Measurements from ENCODE around the gene ZBTB21.

ZBTB21 gene

DNA sequence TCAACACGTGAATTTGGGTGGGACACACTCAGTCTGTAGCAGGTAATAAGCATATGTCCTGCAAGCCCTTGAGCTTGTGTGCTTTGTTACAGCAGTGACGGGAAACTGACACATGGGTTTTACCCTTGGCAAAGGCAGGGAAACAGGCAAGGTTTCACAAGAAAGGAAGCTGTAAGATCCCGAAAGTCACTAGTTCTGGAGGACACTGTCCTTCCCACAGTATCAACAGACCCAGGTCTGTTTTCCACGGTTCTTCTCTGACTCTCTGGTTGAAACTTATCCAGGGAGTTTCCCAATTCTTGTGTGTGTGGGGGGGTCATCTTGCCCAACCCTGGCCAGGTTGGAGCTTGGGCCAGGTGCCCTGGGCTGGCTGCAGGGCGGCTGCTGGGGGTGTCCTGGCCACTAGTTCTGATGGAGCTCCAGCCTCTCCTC is 29.3 kb upstream of the ZBTB21 start:
- no peak for DNase-seq

GRCh38 chr21:42038826-42039425 is 28.8 kb upstream of the ZBTB21 start:
- no peak for DNase-seq

DNA sequence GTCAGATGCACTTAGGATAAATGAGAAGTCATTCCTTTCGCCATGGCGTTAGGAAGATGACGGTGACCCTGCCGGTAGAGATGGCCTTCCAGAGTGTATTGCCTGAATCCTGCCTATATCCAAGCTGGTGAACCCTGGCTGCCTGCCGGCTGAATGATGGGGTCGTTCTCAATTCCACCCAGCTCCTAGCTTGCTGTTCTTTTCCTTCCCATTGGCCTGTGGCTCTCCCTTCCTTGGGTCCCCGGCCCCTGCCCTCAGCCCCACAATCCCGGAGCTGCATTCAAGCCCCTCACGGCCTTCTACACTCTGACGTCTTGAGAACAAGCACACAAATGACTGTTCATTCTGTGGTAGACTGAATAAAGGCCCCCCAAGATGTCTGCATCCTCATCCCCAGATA is 28.2 kb upstream of the ZBTB21 start:
- DNase-seq = no peak

- DNase-seq = no peak
Measured at GRCh38 chr21:42037943-42038342, 27.8 kb upstream of the ZBTB21 start.

DNA sequence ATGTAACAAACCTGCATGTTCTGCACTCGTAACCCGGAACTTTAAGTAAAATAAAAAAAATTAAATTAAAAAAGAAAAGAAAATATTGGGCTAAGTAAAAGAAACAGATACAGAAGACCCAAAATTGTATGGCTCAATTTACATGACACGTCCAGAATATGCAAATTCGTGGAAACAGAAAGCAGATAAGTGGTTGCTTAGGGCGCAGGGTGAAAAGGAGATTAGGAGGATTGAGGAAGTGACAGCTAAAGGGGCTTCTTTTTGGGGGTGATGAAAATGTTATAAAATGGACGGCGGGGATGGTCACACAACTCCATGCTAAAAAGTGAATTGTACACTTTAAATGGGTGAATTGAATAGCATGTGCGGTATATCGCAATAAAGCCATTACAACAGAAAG is 27.4 kb upstream of the ZBTB21 start:
- DNase-seq = no peak

DNA sequence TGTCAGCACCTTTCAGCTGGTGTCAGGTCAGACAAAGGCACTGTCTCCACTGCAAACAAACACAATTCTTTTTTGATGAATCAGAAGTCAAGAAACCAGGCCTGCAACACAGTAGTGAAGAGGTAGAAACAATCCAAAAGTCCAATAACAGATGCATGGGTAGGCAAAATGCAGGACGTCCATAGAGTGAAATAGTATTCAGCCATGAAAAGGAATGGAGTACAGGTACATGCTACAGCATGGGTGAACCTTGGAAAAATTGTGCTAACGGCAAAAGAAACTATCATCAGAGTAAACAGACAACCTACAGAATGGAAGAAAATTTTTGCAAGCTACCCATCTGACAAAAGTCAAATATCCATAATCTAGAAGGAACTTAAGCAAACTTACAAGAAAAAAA is 26.2 kb upstream of the ZBTB21 start:
- no peak for DNase-seq

DNA sequence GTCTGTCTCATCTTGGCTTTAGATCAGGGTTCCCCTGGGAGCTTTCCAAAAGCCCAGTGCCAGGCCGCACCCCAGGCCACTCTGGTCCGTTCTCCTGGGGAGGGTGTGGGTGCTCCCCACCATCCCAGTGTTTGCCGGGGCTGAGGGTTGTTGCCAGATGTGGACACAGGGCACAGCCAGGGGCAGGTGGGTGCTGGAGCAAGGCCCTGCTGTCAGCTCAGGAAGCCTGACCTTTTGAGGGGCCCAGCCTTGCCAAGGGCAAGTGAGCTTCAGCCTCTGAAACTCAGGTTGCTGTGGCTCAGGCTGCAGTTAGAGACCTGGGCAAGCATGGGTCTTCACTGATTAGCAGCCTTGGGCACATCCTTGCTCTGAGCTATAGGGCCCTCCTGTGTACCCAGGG is 22.8 kb upstream of the ZBTB21 start:
- DNase-seq = no peak

GRCh38 chr21:42032266-42032665 is 22.1 kb upstream of the ZBTB21 start:
- no peak for DNase-seq

GRCh38 chr21:42031816-42032215 is 21.7 kb upstream of the ZBTB21 start:
- DNase-seq = no peak

GRCh38 chr21:42031241-42031640 is 21.1 kb upstream of the ZBTB21 start:
- no peak for DNase-seq

DNA sequence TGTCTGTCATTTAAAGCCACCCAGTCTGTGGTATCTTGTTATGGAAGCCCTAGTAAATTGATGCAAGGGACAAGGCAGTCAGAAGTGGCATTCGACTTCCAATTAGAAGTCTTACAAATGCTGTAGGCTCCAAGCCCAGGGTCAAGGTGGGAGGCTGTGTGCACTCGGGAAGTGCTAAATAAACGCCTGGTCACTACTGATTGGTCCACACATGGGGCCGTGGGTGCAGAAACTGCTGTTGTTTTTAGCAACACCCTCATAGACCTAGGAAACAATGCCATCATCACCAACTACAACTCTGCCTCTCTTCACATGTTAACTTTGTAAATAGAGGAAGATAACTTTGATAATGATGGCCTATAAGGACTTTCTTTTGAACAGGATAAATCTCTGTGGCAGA is 20.2 kb upstream of the ZBTB21 start:
- DNase-seq = no peak

GRCh38 chr21:42028766-42029425 is 18.7 kb upstream of the ZBTB21 start:
- no peak for DNase-seq

- no peak for DNase-seq
Measured at GRCh38 chr21:42027822-42028765, 17.9 kb upstream of the ZBTB21 start.

DNA sequence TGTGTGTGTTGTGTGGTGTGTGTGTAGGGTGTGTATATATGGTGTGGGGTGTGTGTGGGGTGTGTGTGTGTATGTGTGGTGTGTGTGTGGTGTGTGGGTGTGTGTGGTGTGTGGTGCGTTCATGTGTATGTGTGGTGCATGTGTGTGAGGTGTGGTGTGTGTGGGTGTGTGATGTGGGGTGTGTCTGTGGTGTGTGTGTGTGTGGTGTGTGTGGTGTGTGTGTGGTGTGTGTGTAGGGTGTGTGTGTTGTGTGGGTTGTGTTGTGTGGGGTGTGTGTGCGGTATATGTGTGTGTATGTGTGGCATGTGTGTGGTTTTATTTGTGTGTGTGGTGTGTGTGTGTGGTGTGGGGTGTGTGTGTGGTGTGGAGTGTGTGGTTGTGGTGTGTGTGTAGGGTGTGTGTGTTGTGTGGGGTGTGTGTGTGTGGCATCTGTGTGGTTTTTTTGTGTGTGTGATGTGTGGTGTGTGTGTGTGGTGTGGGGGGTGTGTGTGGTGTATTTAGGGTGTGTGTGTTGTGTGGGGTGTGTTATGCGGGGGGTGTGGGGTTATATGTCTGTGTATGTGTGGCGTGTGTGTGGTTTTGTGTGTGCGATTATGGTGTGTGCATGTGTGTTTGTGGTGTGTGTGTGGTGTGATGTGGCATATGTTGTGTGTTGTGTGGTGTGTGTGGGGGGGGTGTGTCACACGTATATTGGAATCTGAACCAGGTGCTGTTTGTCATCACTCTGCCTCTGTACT is 17.1 kb upstream of the ZBTB21 start:
- no peak for DNase-seq

DNA sequence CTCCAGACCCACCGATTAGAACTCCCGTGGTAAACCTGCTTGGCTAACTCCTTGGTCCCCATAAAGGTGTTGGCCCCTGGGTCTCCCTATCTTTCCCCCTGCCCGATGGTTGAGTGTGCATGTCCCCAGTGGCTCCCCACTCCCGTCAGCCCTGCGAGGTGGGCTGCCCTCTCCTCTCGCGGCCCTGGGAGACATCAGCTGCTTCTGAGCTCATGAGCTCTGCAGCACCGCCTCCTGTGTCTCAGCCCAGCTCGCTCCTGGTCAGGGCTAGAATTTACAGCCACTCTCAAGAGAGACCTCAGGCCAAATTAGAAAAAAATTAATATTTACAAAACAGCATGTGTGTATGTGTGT is 15.9 kb upstream of the ZBTB21 start:
- DNase-seq = no peak

GRCh38 chr21:42025376-42026081 is 15.4 kb upstream of the ZBTB21 start:
- DNase-seq = no peak

DNA sequence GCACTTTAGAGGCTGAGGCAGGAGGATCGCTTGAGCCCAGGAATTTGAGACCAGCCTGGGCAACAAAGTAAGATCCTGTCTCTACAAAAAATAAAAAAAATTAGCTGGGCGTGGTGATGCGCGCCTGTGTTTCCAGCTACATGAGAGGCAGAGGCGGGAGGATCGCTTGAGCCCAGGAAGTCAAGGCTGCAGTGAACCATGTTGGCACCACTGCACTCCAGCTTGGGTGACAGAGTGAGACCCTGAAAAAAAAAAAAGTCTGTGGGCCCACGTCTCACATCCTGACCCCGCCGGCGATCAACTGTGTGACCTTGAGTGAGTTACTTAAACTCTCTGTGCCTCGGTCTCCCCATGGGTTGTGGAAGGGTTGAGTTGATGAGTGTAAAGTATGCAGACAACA is 12.7 kb upstream of the ZBTB21 start:
- DNase-seq = no peak

DNA sequence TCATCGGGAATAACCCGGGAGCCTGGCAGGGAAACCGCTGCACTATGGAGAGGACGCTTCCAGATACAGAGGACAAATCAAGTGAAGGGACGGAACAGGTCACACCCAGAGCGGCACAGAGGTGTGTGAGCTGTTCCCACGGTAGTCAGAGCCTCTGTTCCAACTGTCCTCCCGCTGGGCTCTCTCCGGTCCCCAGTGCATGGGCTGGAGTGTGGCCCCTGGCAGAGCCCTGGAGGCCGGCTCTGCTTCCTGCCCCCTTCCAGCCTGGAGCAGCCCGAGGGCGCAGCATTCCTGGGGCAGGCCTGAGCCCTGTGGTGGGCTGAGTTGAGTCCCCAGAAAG is 11.9 kb upstream of the ZBTB21 start:
- no peak for DNase-seq

DNA sequence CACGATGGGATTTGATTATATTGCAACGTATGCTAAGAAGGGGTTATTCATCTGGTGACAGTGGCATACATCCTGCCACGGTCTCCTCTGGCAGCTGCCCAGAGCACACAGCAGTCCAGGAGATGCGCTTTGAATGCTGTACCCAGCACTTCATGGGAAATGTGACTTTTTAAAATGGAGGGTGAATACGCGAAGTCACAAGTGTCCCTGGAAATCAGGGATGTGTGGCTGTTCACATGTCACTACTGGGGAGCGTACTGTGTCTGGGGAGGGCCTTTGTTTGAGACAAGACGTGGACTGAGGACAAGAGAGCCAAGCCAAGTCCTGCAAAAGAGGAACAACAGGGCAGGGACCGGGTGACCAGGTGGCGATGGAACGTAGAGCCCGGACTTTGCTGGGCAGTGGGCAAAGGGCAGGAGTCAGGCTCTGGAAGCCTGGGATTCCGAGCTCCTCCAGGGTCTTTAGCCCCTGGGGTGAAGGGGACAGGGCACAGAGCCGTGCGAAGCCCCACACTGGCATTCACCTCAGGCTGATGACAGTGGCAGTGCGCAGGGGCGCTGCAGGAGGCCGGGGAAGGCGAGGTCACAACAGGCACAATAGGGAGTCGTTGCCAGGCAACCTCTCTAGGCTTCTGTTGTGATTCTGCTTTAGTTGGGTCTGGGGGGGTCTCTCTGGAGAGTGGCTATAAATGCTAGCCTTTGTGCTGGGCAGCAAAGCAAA is 11.4 kb upstream of the ZBTB21 start:
- DNase-seq = no peak

DNA sequence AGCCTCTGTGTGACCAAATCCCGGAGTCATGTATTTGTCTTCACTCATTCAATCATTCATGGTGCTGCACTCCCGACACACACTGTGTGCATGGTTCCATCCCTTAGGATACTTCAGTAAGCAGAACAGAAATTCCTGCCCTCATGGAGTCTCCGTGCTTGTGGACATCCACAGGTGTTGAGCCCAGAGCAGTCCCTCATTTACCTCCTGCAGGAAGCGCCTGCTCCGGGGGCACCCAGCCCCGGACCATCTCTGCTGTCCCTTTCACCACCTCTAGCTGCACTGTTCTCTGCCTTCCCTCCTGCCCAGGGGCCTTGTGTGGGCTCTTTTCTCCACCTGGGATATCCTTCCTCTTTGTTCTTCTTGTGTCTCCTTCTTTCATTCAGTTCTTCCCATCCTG is 9.5 kb upstream of the ZBTB21 start:
- DNase-seq = no peak

GRCh38 chr21:42019101-42019605 is 9.0 kb upstream of the ZBTB21 start:
- DNase-seq = no peak

GRCh38 chr21:42017022-42017421 is 6.9 kb upstream of the ZBTB21 start:
- no peak for DNase-seq
